H1 (cell line): ENCODE data around the gene NUDT2.

ENCODE experiments used
- CEBPB ChIP-seq: IDR thresholded peaks from 2 replicates; pipeline ENCODE4 v1.6.1; 2012; ENCODE audit warnings: low read depth, low read length
- CHD2 ChIP-seq: IDR thresholded peaks from 2 replicates; pipeline ENCODE4 v1.6.1; 2012; ENCODE audit warnings: low read length, improper control_type of control experiment
- CREB1 ChIP-seq: IDR thresholded peaks from 2 replicates; pipeline ENCODE4 v1.6.1; 2012; ENCODE audit warnings: inconsistent platforms
- NRF1 ChIP-seq: IDR thresholded peaks from 2 replicates; pipeline ENCODE4 v1.6.1; 2011; ENCODE audit warnings: mild to moderate bottlenecking, low read depth, low read length, improper control_type of control experiment
- POLR2A ChIP-seq, 2 experiments: IDR thresholded peaks; 1 replicate in 1 of 2; 2 replicates in 1 of 2; pipeline ENCODE4 v1.6.1; 2011; ENCODE audit warnings: low read depth in 2 of 2, low read length in 2 of 2, mild to moderate bottlenecking in 2 of 2; ENCODE audit errors: control extremely low read depth in 1 of 2
- SIN3A ChIP-seq, 2 experiments: IDR thresholded peaks in 1 of 2; conservative IDR thresholded peaks in 1 of 2; 2 replicates each; pipeline ENCODE4 v1.6.1; 2011 to 2012; ENCODE audit warnings: low read length in 2 of 2, improper control_type of control experiment in 1 of 2, low read depth in 1 of 2, mild to moderate bottlenecking in 1 of 2
- ZNF274 ChIP-seq: IDR thresholded peaks from 2 replicates; pipeline ENCODE4 v1.7.0; 2012; ENCODE audit warnings: low read length, borderline replicate concordance; ENCODE audit errors: extremely low read depth
- TF ChIP-seq, protein P1 (sequence below), 3 experiments: IDR thresholded peaks; 1 replicate in 2 of 3; 2 replicates in 1 of 3; pipeline versions ENCODE4 v1.5.1 to v1.6.1; 2011; ENCODE audit warnings: low read length in 3 of 3, mild to moderate bottlenecking in 3 of 3, inconsistent platforms in 2 of 3, low read depth in 1 of 3, moderate library complexity in 1 of 3; ENCODE audit not compliant: insufficient read depth in 1 of 3; ENCODE audit errors: control extremely low read depth in 1 of 3

DNA sequence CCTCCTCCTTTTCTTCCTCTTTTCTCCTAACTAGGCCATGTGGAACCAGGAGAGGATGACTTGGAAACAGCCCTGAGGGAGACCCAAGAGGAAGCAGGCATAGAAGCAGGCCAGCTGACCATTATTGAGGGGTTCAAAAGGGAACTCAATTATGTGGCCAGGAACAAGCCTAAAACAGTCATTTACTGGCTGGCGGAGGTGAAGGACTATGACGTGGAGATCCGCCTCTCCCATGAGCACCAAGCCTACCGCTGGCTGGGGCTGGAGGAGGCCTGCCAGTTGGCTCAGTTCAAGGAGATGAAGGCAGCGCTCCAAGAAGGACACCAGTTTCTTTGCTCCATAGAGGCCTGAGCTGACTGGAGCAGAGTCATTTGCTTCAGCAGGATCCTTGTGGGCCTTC, 13.7 kb downstream of the NUDT2 start:
- no peak for TF ChIP-seq CREB1
- no peak for TF ChIP-seq POLR2A (IDR thresholded peaks at IDR 0.05; ENCODE audit: control extremely low read depth in 1 of 2, low read depth in 2 of 2, low read length in 2 of 2)
- TF ChIP-seq ZNF274: no peak
- TF ChIP-seq, protein P1, sequence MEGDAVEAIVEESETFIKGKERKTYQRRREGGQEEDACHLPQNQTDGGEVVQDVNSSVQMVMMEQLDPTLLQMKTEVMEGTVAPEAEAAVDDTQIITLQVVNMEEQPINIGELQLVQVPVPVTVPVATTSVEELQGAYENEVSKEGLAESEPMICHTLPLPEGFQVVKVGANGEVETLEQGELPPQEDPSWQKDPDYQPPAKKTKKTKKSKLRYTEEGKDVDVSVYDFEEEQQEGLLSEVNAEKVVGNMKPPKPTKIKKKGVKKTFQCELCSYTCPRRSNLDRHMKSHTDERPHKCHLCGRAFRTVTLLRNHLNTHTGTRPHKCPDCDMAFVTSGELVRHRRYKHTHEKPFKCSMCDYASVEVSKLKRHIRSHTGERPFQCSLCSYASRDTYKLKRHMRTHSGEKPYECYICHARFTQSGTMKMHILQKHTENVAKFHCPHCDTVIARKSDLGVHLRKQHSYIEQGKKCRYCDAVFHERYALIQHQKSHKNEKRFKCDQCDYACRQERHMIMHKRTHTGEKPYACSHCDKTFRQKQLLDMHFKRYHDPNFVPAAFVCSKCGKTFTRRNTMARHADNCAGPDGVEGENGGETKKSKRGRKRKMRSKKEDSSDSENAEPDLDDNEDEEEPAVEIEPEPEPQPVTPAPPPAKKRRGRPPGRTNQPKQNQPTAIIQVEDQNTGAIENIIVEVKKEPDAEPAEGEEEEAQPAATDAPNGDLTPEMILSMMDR (IDR thresholded peaks at IDR 0.05; ENCODE audit: control extremely low read depth in 1 of 3, insufficient read depth in 1 of 3, low read depth in 1 of 3, low read length in 3 of 3): no peak
- no peak for TF ChIP-seq CHD2
- TF ChIP-seq CEBPB: no peak
- no peak for TF ChIP-seq SIN3A (conservative IDR thresholded peaks at IDR 0.05 in 1 of 2, IDR thresholded peaks at IDR 0.05 in 1 of 2; ENCODE audit: low read depth in 1 of 2, low read length in 2 of 2)
- no peak for TF ChIP-seq NRF1
